GM08714 (cell line): ENCODE measurements around the gene BCAT1.
"Not testable (repeated sequence)": the region's sequence is repeated elsewhere in the genome, so short reads cannot be mapped to it uniquely, and the experiment has no call there.

ENCODE experiments used
- H3K4me3 ChIP-seq: fragments of 200-500 bp; sonication (Bioruptor generic); 2 replicates; pipeline ENCODE4 v1.5.1; 2014; ENCODE audit warnings: mild to moderate bottlenecking, low read length, inconsistent platforms
- ZNF274 ChIP-seq: IDR thresholded peaks from 2 replicates; pipeline ENCODE4 v1.6.1; 2012; ENCODE audit warnings: mild to moderate bottlenecking, low read depth, low read length

Gene BCAT1

DNA sequence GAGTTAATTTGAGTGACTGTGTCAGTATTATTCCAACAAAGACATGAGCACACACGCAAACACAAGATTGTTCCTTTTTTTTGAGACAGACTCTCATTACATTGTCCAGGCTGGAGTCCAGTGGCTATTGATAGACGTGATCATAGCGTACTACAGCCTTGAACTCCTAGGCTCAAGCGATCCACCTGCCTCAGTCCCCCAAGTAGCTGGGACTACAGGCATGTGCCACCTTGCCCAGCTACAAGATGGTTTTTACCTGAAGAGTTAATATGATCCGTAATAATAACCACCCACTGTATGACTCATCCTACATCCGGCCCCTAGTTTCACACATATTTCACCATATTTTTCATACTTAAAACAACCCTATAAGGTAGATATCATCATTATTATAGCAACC, 26.8 kb downstream of the BCAT1 start:
- no peak for TF ChIP-seq ZNF274
- no peak overlapping the region for H3K4me3 ChIP-seq

DNA sequence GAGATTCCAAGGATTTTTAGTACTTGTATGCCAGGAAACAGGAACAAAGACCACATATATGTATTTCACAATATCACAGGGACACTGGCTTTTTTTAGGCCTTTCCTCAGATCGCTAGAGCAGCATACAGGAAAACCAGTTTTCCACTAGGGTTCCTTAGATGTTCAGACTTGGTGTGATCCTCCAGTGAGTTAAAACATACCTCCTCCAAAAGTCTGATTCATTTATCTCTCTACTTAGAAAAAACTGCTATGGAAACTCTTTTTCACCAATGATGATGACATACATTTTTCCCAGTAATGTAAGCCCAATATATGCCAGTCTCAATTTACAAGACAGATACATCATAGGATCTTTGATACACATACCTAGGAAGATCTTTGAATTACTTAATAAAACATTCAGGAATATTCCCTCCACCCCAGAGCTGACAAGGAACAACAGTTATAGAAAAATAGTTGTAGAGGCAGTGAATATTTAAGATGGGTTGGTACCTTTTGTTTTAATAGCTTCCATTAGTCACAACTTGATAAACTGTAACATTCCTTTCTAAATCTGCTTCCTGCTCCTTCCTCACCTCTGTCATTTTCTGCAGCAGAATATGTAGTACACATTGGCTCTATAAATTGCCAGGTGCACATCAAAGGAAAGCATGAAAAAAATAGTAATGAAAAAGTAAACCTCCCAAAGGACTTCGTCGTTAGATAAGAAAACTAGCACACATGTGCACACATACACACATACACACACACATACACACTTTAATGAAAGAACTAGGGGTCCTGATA, 27.5 kb downstream of the BCAT1 start:
- no peak for TF ChIP-seq ZNF274
- H3K4me3 ChIP-seq, result no peak overlapping the region

DNA sequence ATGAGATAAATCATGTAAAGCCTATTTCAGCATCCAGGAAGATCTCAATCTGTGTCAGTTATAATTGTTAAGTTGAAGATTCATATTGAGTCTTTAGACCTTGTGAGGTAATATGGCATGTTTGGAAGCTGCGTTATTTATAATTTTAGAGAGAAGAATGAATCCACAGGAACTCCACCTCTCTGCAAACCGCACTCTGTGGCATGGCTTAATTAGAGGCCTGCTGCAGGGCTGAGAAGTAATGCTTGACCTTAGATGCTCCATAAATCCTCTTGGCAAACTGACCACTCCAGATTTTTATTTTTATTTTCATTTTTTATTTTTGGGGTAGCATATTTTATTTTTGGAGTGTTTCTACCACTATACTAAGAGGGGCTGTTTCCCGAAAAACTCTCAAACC, 28.8 kb downstream of the BCAT1 start:
- no peak for TF ChIP-seq ZNF274
- no peak overlapping the region for H3K4me3 ChIP-seq

GRCh38 chr12:24919346-24920001, 29.4 kb downstream of the BCAT1 start:
- no peak for TF ChIP-seq ZNF274
- no peak overlapping the region for H3K4me3 ChIP-seq

GRCh38 chr12:24918596-24918995, 30.3 kb downstream of the BCAT1 start:
- H3K4me3 ChIP-seq, result no peak overlapping the region
- no peak for TF ChIP-seq ZNF274

DNA sequence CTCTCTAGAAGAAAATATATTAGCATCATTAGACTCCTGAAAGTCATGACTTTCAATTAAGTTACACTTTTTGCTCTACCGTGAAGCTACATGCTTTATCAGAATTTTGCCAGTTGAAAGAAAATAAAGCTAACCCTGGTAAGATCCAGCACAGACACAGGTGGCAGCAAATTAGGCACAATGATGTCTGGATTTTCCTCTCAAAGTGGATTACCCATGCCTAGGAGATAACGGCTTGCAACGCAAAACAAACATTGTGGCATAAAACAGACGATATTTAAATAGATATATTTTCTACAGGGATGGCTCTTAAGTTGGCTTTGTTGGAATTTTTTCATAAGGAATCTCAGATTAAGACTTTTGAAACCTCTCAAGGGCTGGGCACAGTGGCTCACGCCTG, 33.4 kb downstream of the BCAT1 start:
- TF ChIP-seq ZNF274, result no peak

GRCh38 chr12:24913953-24914352, 34.9 kb downstream of the BCAT1 start:
- H3K4me3 ChIP-seq, result no peak overlapping the region
- no peak for TF ChIP-seq ZNF274

More for the DNA sequence above, 33.4 kb downstream of the BCAT1 start:
- no peak overlapping the region for H3K4me3 ChIP-seq

DNA sequence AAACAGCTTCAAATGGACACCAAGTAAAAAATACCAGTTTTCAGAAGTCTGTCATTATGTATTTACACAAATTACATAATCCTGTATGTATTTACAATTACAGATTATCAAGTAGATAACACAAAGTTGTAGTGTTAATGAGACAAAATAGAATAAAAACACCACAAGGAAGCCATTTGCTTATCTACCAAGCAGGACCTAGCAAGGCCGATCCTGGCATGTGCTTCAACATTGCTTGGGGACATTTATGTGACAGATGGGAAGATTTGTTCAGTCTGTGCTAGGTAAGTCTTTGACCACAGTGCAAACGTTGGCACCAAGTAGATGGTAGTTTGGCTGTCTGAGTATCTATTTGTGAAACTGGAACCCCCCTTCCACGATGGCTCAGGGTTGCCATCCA, 35.8 kb downstream of the BCAT1 start:
- no peak overlapping the region for H3K4me3 ChIP-seq
- TF ChIP-seq ZNF274, result no peak

- H3K4me3 ChIP-seq, result no peak overlapping the region
- TF ChIP-seq ZNF274, result no peak
These were observed 37.6 kb downstream of the BCAT1 start for GRCh38 chr12:24911271-24911791.

DNA sequence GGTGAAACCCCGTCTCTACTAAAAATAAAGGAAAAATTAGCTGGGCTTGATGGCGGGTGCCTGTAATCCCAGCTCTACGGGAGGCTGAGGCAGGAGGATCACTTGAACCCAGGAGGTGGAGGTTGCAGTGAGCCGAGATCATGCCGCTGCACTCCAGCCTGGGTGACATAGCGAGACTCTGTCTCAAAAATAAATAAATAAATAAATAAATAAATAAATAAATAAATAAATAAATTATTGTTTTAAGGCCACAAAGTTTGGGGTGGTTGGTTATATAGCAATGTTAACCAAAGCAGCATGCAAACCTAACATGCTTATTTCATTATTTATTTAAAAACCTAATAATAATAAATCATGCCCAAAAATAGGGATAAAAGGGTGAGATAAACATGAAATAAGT, 38.7 kb downstream of the BCAT1 start:
- not testable (repeated sequence) for H3K4me3 ChIP-seq

- TF ChIP-seq ZNF274, result no peak
- H3K4me3 ChIP-seq, result no peak overlapping the region
These were observed 39.2 kb downstream of the BCAT1 start for GRCh38 chr12:24909667-24910066.

GRCh38 chr12:24907464-24907863, 41.4 kb downstream of the BCAT1 start:
- no peak for TF ChIP-seq ZNF274
- no peak overlapping the region for H3K4me3 ChIP-seq

GRCh38 chr12:24906141-24906540, 42.8 kb downstream of the BCAT1 start:
- no peak overlapping the region for H3K4me3 ChIP-seq
- no peak for TF ChIP-seq ZNF274

DNA sequence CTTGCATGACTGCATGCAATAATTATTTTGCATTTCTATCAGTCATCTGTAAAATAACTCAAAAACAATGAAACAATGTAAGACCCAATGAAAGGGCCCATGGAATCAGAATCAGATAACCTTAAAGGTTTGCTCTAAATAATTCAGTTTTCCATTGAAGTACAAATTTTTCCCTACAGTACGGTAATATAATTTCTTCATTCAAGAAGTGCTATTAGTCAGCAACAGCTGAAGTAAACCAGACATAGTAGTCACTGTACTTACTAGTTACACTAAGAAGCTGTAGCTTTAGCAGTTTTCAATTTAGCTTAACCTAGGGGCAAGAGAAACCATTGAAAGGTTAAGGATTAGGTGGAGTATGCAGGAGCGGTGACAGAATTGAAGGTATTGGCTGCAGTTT, 43.5 kb downstream of the BCAT1 start:
- TF ChIP-seq ZNF274, result no peak
- no peak overlapping the region for H3K4me3 ChIP-seq

DNA sequence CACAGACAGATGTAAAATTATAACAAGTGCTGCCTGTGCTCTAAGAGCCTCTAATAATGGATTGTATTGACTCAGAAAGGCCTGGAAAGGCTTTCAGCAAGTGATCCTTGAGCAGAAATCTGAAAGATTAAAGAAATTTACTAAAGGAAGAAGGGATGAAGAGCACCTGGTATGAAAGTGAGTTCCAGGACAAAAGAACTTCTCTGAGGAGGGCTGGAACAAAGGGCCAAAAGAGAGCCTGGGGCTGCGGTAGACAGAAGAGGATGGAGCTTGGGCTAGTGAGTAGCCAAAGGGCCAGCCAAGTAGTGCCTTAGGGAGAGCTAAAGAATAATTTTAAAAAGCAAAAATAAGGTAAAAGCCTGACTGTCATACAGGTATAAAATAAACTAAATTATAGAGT, 44.0 kb downstream of the BCAT1 start:
- no peak for TF ChIP-seq ZNF274
- no peak overlapping the region for H3K4me3 ChIP-seq
